Hematopoietic multipotent progenitor cell treated with erythropoietin and hydrocortisone succinate and interleukin-3 and kit ligand, for 6 days (in vitro differentiated cells): ENCODE data around the gene PCDH9.
"Not testable (repeated sequence)": the region's sequence is repeated elsewhere in the genome, so short reads cannot be mapped to it uniquely, and the experiment has no call there.

Experiments
- DNase-seq: peaks from one replicate; pipeline ENCODE4 v3.0.0-alpha.2; 2015

The PCDH9 gene

DNA sequence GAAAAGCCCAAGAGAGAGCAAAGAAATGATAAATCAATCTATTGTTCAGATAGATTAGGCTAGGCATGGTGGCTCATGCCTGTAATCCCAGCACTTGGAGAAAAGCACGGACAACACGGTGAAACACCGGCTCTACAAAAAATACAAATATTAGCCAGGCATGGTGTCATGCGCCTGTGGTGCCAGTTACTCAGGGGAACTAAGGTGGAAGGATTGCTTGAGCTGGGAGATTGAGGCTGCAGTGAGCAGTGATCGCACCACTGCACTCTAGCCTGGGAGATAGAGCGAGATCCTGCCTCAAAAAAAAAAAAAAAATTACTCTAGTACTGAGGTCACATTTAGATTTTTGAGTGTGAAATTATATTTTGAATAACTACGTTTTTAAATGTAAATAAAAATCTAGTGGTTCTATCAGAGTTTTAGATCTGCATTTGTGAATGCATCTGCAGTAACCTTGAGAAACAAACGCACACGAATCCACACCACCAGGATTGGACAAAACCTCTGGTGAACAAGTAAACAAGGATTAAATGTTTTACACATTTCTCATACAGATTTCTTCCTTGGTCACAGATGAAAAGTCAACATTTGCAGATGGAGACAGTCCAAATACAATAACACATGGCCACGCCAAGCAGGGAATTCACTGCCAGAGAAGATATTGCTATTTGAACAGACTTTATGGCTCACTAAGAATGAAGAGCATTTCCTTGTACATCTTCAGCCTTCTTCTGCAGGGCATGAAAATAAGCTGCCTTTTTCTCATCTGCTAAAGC lies 917.6 kb downstream of the PCDH9 start:
- no peak for DNase-seq

DNA sequence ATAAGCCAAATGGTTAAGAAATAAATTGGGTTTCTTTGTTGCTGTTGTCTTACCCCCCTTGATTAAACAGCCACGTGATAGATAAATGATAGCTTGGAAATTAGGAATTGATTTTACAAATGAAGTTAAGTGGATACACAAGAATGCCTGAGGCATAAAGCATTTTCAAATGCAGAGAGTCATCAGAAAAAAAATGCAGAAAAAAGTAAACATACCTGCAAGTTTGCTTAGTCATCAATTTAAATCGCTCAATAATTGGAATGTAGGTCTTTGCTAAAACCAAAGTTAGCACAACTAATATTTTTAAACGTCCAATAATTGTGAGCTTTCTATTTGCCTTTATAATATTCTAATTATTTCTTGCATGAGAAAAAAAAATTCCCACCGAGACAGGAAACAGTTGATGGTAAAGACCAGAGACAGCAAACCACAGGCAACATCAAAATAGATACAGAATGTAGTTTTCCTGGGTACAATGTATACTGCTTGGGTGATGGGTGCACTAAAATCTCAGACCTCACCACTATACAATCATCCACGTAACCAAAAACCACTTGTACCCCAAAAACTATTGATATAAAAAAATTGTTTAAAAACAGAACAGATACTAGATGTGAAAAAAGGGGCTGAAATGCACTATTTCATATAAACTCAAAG lies 924.0 kb downstream of the PCDH9 start:
- DNase-seq: no peak

DNA sequence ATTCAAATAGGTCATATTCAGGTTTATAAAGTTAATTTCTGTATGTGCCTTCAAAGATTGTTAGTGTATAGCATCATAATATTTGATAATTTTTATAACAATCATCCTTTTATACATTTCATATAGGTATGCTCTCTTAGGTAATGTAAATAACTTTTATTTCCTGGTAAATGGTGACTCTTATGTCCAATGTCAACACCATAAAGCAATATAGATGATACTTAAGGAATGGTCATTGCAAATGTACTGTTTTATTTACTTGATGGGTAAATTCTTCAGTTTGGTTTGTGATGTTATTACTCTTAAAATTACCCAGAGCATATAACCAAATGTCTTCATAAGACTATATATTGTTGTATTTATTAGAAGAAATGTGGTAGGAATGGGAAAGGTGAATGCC lies 928.7 kb downstream of the PCDH9 start:
- DNase-seq: no peak

DNA sequence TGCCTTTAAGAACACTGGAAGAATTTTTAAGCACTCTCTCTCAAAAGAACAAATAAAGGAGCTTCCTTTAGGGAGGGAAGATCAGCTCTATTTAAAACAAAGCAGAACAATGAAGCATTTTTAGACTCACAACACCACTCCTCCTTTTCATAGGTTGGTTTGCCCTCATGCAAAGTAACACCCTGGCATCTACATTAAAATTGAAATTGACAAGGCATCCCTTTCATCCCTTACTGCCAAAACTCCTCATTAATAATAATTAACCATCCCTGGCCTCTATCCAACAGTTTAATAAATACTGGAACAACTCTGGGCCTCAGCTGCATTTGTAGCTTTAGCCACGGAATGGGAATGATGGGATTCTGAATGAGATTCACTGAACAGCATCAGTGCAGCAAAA lies 929.1 kb downstream of the PCDH9 start:
- no peak for DNase-seq

DNA sequence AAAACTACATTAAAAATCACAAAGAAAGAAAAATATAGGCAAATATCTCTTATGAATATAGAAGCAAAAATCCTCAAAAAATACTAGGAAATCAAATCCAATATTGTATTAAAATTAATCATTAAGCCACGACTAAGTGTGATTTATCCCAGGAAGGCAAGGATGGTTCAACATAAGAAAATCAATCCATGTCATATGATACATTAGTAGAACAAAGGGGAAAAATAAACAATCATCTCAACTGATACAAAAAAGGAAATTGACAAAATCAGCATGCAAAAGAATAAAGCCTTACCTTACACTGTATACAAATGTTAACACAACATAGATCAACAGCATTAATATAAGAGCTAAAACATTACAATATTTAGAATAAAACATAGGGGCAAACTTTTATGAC lies 933.3 kb downstream of the PCDH9 start:
- no peak for DNase-seq

DNA sequence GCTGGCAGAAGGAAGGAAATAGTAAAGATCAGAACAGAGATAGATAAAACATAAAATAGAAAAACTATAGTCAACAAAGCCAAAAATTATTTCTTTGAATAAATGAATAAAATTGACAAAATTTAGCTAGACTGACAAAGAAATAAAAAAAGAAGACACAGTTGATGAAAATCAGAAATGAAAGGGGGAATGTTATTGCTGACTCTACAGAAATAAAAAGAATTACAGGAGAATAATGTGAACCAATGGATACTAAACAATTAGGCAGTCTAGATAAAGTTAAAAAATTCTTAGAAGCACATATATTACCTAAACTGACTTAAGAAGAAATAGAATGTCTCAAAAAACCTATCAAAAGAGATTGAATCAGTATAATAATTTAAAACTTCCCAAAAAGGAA lies 933.8 kb downstream of the PCDH9 start:
- DNase-seq: no peak

DNA sequence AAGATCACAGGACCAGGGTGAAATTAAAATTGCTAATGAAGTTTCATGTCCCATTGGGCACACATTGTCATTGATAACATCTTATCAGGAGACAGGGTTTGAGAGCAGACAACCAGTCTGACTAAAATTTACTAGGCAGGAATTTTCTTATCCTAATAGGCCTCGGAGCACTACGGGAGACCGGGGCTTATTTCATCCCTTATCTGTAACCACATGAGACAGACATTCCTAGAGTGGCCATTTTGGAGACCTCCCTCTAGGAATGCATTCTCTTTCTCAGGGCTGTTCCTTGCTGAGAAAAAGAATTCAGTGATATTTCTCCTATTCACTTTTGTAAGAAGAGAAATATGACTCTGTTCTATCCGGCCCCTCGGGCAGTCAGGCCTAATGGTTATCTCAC lies 943.3 kb downstream of the PCDH9 start:
- not testable (repeated sequence) for DNase-seq

DNA sequence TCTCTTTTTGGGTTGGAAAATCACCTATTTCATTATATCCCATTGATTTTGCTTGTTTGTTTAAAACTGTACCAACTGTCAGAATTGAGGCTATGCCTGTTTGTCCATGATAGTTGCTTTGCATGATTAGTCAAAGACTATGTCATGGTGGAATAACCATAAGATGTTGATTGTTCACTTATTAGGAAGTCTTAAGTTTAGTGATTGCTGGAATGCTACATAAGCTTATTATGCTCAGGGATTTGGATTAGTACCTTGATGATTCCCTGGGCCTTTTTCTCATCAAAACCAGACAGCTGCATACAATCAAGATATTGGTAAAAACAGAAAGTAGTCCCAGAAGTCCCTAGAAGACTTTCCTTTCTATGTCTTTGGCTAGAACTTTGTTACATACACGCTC lies 954.7 kb downstream of the PCDH9 start:
- DNase-seq: no peak

DNA sequence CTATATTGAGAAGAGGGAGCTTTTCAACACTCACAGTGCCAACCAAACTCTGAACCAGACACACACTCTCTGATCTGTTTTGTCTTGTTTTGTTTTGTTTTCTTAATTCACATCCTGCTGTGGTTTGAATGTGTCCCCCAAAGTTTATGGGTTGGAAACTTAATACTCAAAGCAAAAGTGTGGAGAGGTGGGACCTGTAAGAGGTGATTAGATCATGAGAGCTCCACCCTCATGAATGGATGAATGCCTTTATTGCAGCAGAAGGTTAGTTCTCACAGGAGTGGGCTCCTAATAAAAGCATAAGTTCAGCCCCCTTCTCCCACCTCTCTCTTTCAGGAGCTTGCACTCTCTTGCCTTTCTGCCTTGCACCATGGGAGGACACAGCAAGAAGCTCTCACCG lies 957.1 kb downstream of the PCDH9 start:
- no peak for DNase-seq

DNA sequence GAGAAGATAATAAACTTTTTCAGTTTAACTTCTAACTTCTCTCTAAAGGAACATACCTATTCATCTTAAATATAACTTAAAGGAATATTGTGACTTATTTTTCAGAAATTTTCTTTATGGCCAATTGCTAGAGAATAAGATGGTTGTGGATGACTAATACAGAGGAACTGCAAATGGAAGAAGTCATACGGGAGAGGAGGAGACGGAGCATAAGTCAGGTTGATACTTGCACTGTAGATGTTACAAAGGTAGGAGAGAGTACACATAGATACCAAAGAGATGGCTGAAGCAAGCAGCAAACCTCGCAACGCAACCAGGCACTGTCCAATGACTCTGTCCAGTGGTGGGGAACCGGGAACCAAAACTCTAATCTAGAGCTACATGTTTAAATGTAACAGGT lies 963.4 kb downstream of the PCDH9 start:
- no peak for DNase-seq

DNA sequence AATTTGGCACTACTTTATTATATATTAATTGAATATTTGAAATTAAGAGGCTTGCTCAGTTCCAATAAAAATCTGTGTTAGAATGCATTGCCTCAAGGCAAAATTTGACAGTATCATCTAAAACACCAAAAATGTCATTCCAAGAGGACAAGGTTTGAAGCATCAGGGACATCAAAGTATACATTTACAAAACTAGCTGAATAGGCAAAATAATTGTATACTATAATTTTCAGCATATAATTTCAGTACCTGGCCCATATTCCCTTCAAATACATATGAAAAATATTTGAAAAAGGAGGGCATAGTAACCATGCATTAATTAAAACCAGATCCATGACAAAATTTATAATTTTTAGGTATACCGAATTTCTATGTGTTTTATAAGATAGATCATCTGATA lies 963.8 kb downstream of the PCDH9 start:
- no peak for DNase-seq

DNA sequence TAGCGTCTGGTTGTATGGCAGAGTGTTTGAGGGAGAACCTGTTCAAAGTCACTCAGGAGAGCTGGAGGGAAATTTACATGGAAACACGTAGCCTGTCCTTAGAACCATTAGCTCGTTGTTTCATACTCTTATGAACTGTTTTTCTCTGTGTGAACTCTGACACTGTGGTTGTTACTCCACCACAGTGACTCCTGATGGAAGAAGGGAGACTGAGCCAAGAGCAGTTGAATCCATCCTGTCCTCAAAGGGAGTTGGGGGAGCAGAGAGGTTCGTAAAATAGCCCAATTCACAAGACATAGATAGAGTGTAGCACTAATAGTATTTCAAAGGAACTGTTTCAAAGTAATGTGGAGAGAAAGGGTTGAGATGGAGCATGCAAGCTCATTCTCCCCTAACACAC lies 964.8 kb downstream of the PCDH9 start:
- DNase-seq: no peak

DNA sequence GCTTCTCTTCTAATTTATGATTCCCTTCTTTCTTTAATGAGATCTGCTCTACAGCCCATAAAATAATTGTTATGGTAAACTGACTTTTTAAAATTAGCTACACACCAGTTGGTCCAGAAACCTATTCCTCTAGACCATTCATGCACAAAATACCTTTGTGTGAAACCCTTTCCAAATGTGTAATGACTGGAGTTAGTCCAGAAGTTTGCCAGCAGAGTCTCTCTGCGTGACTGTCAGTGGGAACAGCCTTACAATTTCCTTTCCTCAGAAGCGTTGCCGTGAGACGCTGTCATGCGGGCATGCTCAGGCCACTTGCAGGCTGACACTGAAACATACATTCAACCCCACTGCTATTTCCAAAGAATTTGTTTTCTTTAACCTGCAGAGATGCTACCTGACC lies 965.2 kb downstream of the PCDH9 start:
- no peak for DNase-seq

DNA sequence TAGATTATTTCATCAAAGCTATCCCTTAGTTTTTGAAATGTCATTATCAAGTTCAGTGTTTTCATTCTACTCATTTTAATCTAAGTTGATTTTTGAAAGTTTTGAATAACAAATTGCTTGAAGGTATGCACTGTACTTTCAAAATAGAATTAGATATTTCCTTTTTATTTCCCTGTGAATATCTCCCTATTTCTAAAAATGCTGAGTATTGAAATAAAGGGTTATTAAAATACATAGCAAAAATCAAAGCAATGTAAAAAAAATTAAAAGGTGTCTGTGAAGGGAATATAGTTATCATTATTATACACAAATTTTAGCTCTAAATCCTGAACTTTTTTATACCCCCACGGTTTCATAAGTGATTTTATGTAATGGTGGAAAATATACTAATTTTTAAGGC lies 967.8 kb downstream of the PCDH9 start:
- no peak for DNase-seq

DNA sequence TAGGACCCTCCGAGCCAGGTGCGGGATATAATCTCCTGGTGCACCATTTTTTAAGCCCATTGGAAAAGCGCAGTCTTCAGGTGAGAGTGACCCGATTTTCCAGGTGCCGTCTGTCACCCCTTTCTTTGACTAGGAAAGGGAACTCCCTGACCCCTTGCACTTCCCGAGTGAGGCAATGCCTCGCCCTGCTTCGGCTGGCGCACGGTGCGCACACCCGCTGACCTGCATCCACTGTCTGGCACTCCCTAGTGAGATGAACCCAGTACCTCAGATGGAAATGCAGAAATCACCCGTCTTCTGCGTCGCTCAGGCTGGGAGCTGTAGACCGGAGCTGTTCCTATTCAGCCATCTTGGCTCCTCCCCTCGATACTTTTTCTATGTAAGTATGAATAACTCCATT lies 970.7 kb downstream of the PCDH9 start:
- not testable (repeated sequence) for DNase-seq
